HG03095 (cell line): Measurements from ENCODE around the gene RABAC1.
"Not testable (repeated sequence)": the region's sequence is repeated elsewhere in the genome, so short reads cannot be mapped to it uniquely, and the experiment has no call there.

Experiments used
- ATAC-seq: cut with Tn5 transposase; IDR thresholded peaks from one replicate; pipeline ENCODE4 v1.9.1; 2021; ENCODE audit warnings: moderate library complexity; ENCODE audit not compliant: unreplicated experiment

RABAC1 gene, protein sequence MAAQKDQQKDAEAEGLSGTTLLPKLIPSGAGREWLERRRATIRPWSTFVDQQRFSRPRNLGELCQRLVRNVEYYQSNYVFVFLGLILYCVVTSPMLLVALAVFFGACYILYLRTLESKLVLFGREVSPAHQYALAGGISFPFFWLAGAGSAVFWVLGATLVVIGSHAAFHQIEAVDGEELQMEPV

GRCh38 chr19:41959056-41960053 is at the start of gene RABAC1:
TSS of gene RABAC1 (minus strand) at chr19:41959321. CDS start at chr19:41959292, 29 bp downstream.
- ATAC-seq, result peak; percentile 72

DNA sequence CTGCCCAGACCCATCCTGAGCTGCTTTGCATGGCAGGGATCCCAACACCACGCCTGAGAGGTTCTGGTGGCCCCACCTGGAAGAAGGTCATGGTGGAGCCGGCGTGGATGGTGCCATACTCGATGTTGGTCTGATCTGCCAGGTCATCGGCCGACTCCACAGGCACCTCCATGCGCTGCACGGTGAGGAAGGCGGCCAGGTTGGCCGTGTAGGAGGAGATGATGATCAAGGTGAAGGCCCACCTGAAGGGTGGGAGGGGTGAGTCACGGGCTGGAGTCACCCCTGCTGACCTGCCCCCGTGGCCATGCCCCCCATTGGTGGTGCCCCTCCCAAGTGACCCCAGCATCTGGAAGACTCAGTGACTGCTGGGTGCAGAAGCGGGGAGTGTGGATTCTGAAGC is 47.4 kb upstream of the RABAC1 start:
- no peak for ATAC-seq

DNA sequence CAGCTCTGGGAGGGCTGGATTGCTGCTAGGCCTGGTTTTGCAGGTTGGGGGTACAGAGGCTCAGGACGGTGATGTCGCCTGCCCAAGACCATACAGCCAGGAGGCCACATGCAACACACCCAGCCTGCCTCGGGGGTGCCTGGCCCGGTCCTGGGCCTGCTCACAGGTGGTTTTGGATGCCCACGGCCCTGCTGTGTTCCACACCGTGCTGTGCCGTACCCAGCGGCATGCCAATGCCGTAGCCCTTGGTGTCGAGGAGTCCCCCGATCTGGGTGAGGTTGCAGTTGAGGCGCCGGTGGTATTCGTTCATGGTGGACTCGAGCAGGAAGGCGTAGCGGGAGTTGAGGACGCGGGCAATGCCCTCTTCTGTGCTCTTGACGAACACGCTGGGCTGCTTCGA is 46.4 kb upstream of the RABAC1 start:
- ATAC-seq, result no peak

GRCh38 chr19:42003506-42004294 is 44.6 kb upstream of the RABAC1 start:
- ATAC-seq, result no peak

DNA sequence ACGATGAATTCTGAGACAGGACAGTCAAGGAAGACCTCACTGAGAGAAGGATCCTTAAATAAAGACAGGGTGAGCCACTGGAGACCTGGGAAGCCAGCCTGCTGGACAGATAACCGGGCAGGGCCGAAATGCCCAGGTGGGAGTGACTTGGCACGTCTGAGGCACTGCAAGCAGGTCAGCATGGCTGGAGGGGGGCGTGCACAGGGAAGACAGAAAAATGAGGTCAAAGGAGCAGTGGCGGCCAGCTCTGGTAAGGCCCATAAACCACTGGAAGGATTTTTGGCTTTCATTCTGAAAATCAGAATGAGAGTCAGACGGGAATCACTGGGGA is 40.7 kb upstream of the RABAC1 start:
- no peak for ATAC-seq

GRCh38 chr19:41999071-41999877 is 40.2 kb upstream of the RABAC1 start:
- no peak for ATAC-seq

- no peak for ATAC-seq
These were observed 39.3 kb upstream of the RABAC1 start for GRCh38 chr19:41998246-41999020.

GRCh38 chr19:41997851-41998229 is 38.7 kb upstream of the RABAC1 start:
- ATAC-seq, result no peak

DNA sequence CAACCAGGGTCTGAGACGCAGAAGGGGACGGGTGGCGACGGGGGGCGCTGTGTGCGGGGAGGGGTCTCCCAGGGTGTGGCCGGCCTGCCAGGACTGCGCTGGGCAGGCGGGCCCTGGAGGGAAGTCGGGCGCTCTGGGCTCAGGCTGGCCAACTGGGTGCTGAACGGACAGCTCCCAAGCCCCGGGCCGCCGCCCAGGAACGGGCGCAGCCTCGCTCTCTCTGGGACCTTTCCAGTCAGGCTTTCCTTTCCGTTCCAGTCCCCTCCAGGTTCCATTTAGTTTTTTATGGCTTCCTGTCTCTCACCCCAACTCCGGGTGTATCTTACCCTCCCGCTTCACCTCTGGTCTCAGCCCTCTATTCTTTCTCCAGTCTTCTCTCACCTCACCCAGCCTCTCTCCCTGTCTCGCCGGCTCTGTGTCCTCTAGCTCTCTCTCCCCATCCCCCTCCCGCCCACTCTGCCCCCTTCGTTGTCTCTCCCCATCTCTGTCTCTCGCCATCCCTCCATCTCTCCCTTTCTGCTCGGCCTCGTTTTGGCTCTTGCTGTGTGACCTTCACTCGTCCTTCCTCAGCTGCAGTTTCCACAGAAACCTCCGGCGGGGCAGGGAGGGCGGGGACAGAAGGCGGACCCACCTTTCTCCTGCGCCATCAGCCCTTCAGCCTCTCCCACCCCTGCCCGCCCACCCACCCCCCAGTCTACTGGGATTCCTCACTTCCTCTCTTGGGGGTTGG is 38.2 kb upstream of the RABAC1 start:
- ATAC-seq, result no peak

- no peak for ATAC-seq
These were observed 37.1 kb upstream of the RABAC1 start for GRCh38 chr19:41995959-41996797.

GRCh38 chr19:41994994-41995958 is 36.2 kb upstream of the RABAC1 start:
- no peak for ATAC-seq

- no peak for ATAC-seq
These were observed 35.4 kb upstream of the RABAC1 start for GRCh38 chr19:41994521-41994971.

DNA sequence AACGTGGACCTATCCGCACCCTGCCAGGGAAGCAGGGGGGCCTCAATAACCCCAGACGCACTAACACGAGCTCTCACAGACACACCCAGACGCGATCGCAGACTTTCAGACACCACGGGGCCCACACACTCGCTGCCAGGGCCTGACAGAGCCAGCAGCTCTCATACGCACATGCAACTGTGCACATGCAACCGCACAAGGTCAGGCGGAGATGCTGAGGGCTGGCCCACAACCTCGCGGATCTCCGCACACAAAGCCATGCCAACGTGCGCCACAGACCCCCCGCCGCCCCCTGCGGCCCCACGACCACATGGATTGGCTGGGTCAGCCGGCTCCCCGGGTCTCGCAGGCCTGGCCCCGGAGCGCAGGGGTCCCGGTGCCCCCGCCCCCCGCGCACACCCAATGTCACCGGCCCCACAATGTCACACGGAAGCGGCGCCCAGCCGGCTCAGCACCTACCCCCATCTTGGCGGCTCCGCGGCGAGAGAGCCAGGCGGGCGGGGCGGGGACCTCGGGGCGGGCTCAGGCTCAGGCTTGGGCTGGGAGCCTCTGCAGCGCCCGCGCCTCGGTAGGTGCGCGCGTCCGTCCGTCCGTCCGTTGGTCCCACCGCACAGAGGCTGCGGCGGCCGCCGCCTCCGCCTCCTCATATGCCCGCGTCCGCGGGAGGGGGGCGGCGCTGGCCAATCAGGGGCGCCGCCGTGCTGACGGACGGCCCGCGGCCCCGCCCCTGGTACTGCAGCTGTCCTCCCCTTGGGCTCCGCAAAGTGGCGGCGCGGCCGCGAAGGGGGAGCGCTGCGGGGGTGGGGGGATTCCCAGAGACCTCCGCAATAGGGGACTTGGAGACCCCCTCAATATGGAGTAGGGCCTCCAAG is 34.7 kb upstream of the RABAC1 start, which contains the start of gene ATP1A3:
TSS of gene ATP1A3 (minus strand) at position 619 of the 872 bp plus-strand sequence. CDS start at position 465, 154 bp downstream.
- no peak for ATAC-seq

DNA sequence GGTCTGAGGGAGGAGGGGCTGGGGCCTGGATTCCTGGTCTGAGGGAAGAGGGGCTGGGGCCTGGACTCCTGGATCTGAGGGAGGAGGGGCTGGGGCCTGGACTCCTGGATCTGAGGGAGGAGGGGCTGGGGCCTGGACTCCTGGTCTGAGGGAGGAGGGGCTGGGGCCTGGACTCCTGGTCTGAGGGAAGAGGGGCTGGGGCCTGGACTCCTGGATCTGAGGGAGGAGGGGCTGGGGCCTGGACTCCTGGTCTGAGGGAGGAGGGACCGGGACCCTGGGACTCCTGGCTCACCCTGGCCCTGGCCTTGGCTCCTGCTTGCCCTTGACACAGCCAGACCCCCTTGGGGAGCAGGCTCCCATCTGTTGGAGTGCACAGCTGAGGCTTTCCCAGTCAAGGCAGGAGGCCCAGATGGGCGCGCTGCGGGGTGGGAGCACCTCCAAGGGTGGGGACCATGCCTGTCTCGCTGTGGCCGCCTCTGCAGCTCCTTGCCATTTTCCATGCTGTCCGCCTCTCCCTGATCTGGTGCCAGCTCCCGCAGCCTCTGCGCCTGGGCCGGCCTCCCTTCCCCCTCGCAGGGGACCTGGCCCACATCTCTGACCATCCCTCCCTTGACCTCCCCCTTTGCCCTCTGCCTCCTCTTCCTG is 32.9 kb upstream of the RABAC1 start:
- ATAC-seq, result not testable (repeated sequence)

DNA sequence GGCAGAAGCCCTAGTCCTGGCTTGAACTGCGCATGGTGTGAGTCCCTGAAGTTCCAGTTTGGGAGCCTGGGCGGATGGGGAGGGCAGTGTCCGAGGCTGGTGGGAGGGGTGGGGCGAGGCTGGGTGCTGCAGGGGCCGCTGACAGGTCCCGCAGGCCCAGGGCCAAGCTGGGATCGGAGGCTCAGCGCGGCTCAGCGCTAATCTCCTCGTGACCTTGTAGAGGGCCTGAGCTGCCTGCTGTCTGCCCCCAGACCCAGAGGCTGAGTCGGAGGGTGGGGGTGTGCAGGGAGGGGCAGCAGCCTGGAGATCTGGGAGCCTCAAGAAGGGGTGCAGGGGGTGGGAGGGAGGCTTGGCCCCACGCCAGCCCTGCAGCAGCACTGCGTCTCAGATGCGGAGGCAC is 31.9 kb upstream of the RABAC1 start:
- no peak for ATAC-seq

DNA sequence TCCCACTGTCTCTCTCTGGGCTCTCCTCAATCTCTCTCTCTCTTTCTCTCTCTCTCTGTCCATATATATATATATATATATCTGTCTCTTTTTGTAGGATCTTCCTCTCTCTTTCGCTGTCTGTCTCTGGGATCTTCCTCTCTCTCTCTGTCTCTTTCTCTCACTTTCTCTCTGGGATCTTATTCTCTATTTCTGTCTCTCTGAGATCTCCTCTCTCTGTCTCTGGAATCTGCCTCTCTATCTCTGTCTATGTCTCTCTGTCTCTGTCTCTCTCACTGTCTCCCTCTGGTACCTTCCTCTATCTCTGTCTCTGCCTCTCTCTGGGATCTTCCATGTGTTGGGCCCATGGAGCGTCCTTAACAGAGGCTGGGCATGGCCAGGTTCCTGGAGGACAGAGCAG is 31.5 kb upstream of the RABAC1 start:
- no peak for ATAC-seq
